Keratinocyte (primary cell): ENCODE results near the gene VTI1A. TPM values are rescaled to one million over a fixed set of nuclear protein-coding genes. Genes with fewer than 3 reads are reported as not detected.

ENCODE experiments used
- DNase-seq: peaks from one replicate; pipeline ENCODE4 v3.0.0-alpha.2; 2011; ENCODE audit warnings: low read depth, missing footprints, low spot score
- FAIRE-seq: peaks from 2 replicates; lab custom pipeline; 2011; peaks lifted over from hg19 to GRCh38; lab: Jason Lieb, UNC
- H2AFZ ChIP-seq: 2 replicates; pipeline ENCODE4 v1.6.0; 2012; ENCODE audit warnings: low read length, control low read depth, inconsistent platforms; ENCODE audit not compliant: control insufficient read depth
- H3K27ac ChIP-seq: 2 replicates; pipeline ENCODE4 v1.5.1; 2011; ENCODE audit warnings: low read length; ENCODE audit not compliant: control insufficient read depth, insufficient read depth
- H3K27me3 ChIP-seq: 3 replicates; pipeline ENCODE4 v1.6.0; 2011; ENCODE audit warnings: low read length; ENCODE audit not compliant: control insufficient read depth, insufficient read depth; ENCODE audit errors: extremely low read depth
- H3K36me3 ChIP-seq, 2 experiments: 2 replicates in 1 of 2; 3 replicates in 1 of 2; pipeline ENCODE4 v1.5.1; 2011; ENCODE audit warnings: low read length in 2 of 2, mild to moderate bottlenecking in 1 of 2; ENCODE audit not compliant: control insufficient read depth in 2 of 2, insufficient read depth in 2 of 2; ENCODE audit errors: extremely low read depth in 1 of 2
- H3K4me1 ChIP-seq: 3 replicates; pipeline ENCODE4 v1.5.1; 2011; ENCODE audit warnings: low read length; ENCODE audit not compliant: control insufficient read depth, insufficient read depth; ENCODE audit errors: extremely low read depth
- H3K4me2 ChIP-seq: 3 replicates; pipeline ENCODE4 v1.6.0; 2011; ENCODE audit warnings: low read depth, low read length; ENCODE audit not compliant: control insufficient read depth, insufficient read depth; ENCODE audit errors: extremely low read depth
- H3K4me3 ChIP-seq, 3 experiments: fragments of 200-600 bp in 1 of 3; sonication (generic) in 1 of 3; 2 replicates in 2 of 3; 3 replicates in 1 of 3; pipeline ENCODE4 v1.5.1; 2011 to 2016; ENCODE audit warnings: low read length in 3 of 3, mild to moderate bottlenecking in 3 of 3, control low read depth in 2 of 3, inconsistent platforms in 1 of 3, low read depth in 1 of 3, mixed read lengths in 1 of 3, mixed run types in 1 of 3, moderate library complexity in 1 of 3; ENCODE audit not compliant: control insufficient read depth in 2 of 3, insufficient read depth in 2 of 3; ENCODE audit errors: extremely low read depth in 1 of 3
- H3K79me2 ChIP-seq: 2 replicates; pipeline ENCODE4 v1.6.0; 2012; ENCODE audit warnings: low read length; ENCODE audit not compliant: control insufficient read depth, insufficient read depth
- H3K9ac ChIP-seq: 3 replicates; pipeline ENCODE4 v1.6.0; 2011; ENCODE audit warnings: low read length; ENCODE audit not compliant: control insufficient read depth, insufficient read depth; ENCODE audit errors: extremely low read depth
- H3K9me1 ChIP-seq: 3 replicates; pipeline ENCODE4 v1.6.0; 2011; ENCODE audit warnings: low read length; ENCODE audit not compliant: control insufficient read depth, insufficient read depth; ENCODE audit errors: extremely low read depth
- H3K9me3 ChIP-seq: 2 replicates; pipeline ENCODE4 v1.5.1; 2012; ENCODE audit warnings: low read depth, low read length; ENCODE audit not compliant: control insufficient read depth
- H4K20me1 ChIP-seq: 3 replicates; pipeline ENCODE4 v1.6.0; 2011; ENCODE audit warnings: low read length; ENCODE audit not compliant: control insufficient read depth, insufficient read depth; ENCODE audit errors: extremely low read depth
- CTCF ChIP-seq, 3 experiments: IDR thresholded peaks in 1 of 3; conservative IDR thresholded peaks in 1 of 3; optimal IDR thresholded peaks in 1 of 3; 2 replicates in 2 of 3; 3 replicates in 1 of 3; pipeline versions ENCODE3 to v1.5.1; 2011; ENCODE audit warnings: low read length in 3 of 3, mild to moderate bottlenecking in 3 of 3, moderate library complexity in 2 of 3, control low read depth in 1 of 3, inconsistent platforms in 1 of 3; ENCODE audit not compliant: insufficient read depth in 2 of 3; ENCODE audit errors: extremely low read depth in 1 of 3
- EZH2 ChIP-seq: IDR thresholded peaks from one replicate; pipeline ENCODE4 v1.6.1; 2012; ENCODE audit warnings: inconsistent platforms, mild to moderate bottlenecking, low read length, moderate library complexity
- dilution Hi-C: fragments of 300-500 bp; cut with MboI; formaldehyde crosslinking; loops from one replicate; pipeline ENCODE4 v1.7.0; 2020; ENCODE audit warnings: low sequenced_read_pairs; ENCODE audit not compliant: extremely low pct_ligation_motif_present
- polyA plus RNA-seq, 5 experiments: library from polyadenylated mRNA; depleted of rRNA in 3 of 5; stranded (reverse) in 3 of 5; stranded (forward) in 1 of 5; unstranded in 1 of 5; fragments of >200 nt; gene quantifications; 1 replicate in 1 of 5; 2 replicates in 3 of 5; 3 replicates in 1 of 5; pipeline versions ENCODE4 v1.2.1 to v1.2.3, GENCODE V29; 2011 to 2012; ENCODE audit warnings: missing spikeins in 2 of 5, low read depth in 1 of 5, low replicate concordance in 1 of 5

The VTI1A gene
- polyA plus RNA-seq, 1 donor (not counting 4 experiments of a cell fraction or from before 2014, with no cell fraction given): 18.5 TPM

DNA sequence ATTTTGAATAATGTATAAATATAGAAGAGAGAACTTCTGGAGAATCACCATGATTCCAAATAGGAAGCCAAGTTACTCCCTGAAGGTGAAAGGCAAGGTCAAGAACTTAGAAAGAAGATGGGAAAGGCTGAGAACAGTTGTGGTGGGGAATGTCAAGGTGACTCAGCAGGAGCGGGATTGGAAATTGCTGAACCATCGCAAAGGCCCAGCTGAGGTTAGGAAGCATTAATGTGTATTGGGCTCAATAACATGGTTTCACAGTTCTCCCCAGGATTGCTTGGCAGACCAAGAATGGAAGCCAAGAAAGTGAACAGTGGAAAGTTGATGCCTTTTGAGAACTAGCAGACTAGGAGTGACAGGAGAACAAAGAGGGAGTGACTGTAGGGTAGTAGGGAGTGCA lies 133.3 kb downstream of the VTI1A start:
- dilution Hi-C loops: no loop called here
- Histone ChIP-seq H3K27ac (no peak overlapping the region), H3K4me2 (no peak overlapping the region), H3K9ac (no peak overlapping the region), H3K4me1 (peaks cover 12% of the 10 kb centered on the region), H3K27me3 (no peaks in the 10 kb centered on the region), H2AFZ (no peak overlapping the region), H3K79me2 (no peaks in the 10 kb centered on the region), H3K4me3 (no peak overlapping the region), H3K9me3 (no peaks in the 10 kb centered on the region), H4K20me1 (no peaks in the 10 kb centered on the region), H3K36me3 (no peaks in the 10 kb centered on the region), H3K9me1 (no peaks in the 10 kb centered on the region)
- no peak for TF ChIP-seq EZH2
- TF ChIP-seq CTCF (optimal IDR thresholded peaks at IDR 0.05 in 1 of 3, IDR thresholded peaks at IDR 0.05 in 1 of 3, conservative IDR thresholded peaks at IDR 0.05 in 1 of 3; ENCODE audit: extremely low read depth in 1 of 3, insufficient read depth in 2 of 3, low read length in 3 of 3): no peak
- no peak for FAIRE-seq
- no peak for DNase-seq

- FAIRE-seq: no peak
- H3K36me3 ChIP-seq: no peaks in the 10 kb centered on the region
- H3K9ac ChIP-seq: no peak overlapping the region
- no peak overlapping the region for H2AFZ ChIP-seq
- DNase-seq: no peak
- no peak for TF ChIP-seq EZH2
- TF ChIP-seq CTCF (optimal IDR thresholded peaks at IDR 0.05 in 1 of 3, IDR thresholded peaks at IDR 0.05 in 1 of 3, conservative IDR thresholded peaks at IDR 0.05 in 1 of 3; ENCODE audit: extremely low read depth in 1 of 3, insufficient read depth in 2 of 3, low read length in 3 of 3): no peak
- dilution Hi-C loops: no loop called here
- H3K9me1 ChIP-seq: no peaks in the 10 kb centered on the region
- H3K9me3 ChIP-seq: no peaks in the 10 kb centered on the region
- H3K4me1 ChIP-seq: peaks cover 14% of the 10 kb centered on the region
- no peaks in the 10 kb centered on the region for H4K20me1 ChIP-seq
- H3K4me2 ChIP-seq: no peak overlapping the region
- no peak overlapping the region for H3K4me3 ChIP-seq
- no peaks in the 10 kb centered on the region for H3K79me2 ChIP-seq
- no peak overlapping the region for H3K27ac ChIP-seq
- no peaks in the 10 kb centered on the region for H3K27me3 ChIP-seq
These were observed 134.9 kb downstream of the VTI1A start for GRCh38 chr10:112581921-112582320.
